Left hindlimb (tissue), 1 donor: ENCODE measurements around the gene ABHD2.
"Not testable (repeated sequence)": the region's sequence is repeated elsewhere in the genome, so short reads cannot be mapped to it uniquely, and the experiment has no call there.

Experiments
- DNase-seq: peaks from one replicate; pipeline ENCODE4 v3.0.0-alpha.2; 2018

Gene ABHD2

DNA sequence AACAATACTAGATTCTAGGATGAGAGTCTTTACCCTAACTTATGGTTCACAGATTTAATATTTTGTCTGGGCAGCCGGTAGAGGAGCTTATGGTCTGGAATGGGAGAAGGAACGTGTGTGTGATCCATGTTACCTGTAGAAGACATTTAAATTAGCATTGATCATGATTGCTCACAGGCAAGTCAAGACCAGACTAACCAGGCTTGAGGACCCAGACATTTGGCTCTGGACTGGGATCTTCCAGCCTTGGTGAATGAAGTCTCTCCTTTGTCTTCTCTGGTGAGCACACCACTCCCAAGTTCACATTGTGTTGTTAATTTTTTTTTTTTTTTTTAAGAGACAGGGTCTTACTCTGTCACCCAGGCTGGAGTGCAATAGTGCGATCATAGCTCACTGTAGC, 11.7 kb downstream of the ABHD2 start:
- DNase-seq, result no peak

DNA sequence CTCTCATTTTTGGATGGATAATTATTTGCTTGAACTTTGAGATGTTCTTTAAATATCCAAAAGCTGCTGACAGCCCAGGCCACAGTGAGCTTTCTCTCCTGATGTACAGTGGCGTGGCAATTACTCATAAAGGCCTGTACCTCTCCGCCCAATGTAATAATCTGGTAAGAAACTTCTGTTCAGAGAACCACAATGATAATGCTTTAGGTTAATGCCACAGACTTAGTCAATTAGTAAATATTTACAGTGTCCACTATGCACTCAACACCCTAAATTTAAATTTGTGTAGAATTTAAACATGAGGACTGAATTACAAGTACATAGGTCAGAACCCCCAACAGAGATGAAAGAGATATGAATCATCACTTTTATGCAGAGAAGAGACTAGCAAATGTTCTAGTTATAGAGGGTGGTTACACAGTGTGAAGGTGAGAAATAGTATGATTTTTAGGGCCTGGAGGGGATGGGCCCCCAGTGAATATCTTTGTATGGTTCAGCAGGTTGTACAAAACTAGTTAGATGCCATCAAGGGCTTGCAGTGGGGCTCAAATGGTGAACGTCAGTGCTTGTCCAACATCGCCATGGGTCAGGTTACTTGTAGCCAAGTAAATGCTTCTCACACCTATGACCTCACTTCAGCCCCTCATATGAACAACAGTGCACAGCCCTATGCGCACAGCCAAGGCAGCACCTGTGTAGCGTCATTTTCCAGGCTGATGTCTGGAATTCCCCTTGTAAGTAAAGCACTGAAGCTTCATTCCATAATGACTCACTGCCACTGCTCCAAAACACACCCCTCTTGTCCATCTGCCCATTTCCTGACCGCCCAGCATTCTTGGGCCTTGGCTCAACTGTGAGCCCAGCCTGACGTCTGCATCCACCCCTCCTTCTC, 13.3 kb downstream of the ABHD2 start:
- DNase-seq, result peak; percentile 80

DNA sequence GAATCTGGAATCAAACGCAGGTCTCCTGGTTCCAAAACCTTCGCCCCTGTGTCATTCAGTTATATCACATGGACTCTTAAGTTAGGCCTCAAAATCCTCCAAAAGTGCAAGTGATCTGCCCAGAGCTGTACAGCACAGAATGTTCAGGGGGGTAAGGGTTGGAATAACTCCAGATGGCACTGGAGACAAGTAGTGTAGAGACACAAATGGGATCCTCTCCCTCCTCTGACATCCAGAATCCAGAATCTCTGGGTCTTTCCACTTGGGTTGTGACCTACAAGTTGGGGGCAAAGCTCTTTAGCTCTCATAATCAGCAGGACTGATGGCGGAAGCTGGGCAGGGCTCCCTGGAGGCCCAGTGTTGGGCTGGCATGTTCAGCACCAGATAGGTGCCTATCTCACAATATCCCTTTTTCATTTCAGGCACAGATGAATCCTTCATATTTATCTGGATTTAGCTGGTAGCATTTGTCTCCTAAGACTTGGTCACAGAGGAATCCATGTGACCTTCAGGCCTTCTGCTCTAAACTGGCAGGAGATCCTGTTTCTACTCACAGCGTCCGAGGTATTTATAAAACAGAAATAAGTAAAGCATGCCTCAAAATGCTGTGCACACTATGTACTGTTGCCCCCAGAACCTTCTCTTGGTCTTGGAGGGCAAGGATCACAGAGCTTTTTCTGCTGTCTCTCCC, 15.4 kb downstream of the ABHD2 start:
- no peak for DNase-seq

DNA sequence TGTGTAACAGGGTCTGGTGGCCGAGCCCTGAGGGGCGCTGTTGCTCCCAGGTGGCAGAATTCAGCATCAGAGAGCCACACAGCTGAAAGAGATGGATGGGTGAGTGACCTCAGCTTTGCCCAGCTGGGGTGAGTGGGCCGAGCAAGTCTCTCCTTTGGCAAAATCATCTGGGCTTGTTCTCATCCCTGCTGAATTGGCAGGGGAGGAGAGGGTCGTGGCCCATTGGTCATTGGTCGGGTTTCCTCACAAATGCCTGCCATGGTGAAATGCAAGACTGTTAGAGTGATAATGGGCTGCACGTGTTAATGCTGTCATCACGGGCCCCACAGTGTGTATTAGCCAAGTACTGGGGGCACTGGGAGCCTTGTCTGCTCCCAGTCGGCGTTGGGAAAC, 15.9 kb downstream of the ABHD2 start:
- no peak for DNase-seq

DNA sequence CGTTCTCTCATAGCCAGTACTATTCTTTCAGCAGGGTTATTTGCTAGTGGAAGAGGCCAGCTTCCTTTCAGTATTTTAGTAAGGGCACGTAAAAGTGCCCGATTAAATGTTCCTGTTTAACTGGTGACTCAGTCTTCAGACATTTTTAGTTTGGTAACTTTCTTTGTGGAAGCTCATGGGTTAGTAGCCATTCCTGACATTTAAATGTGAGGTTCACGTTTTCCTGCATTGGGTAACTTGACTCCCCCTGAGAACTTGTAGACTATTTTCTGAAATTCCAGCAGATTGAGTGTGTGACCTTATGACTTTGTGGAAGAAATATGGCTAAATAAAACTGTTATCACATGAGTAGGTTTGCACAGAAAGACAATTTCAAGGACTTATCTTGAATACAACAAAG, 16.9 kb downstream of the ABHD2 start:
- DNase-seq, result no peak

DNA sequence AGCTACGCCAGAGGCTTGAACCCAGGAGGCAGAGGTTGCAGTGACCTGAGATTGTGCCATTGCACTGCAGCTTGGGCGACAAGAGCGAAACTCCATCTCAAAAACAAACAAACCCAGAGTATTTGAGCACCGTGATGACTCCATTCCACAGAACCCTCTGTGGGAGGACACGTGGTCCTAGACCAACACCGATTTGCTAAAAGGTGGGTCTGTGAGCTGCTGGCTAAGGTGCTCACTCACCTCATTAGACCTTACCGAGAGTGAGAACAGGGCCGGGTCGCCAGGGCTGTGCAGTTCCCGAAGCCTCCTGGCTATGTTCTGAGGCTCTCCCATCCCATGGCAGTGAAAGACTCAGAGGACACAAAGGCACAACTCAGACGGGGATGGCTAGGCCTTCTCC, 17.9 kb downstream of the ABHD2 start:
- no peak for DNase-seq

DNA sequence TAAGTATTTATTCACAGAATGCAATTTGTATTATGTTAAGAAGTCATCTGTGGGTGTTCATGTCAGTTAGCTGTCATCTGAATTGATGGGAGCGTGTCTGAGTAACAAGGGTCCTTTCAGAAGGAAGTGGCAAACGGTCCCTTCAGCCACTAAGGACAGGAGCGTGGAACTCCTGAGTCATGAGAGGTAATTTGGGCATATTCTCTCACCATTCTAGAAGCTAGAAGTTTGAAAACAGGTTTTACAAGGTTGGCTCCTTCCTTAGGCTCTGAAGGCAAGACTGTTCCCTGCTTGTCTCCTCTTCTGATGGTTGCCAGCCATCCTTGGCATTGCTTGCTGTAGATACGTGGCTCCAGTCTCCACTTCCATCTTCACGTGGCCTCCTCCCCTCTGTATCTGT, 19.7 kb downstream of the ABHD2 start:
- DNase-seq, result no peak

DNA sequence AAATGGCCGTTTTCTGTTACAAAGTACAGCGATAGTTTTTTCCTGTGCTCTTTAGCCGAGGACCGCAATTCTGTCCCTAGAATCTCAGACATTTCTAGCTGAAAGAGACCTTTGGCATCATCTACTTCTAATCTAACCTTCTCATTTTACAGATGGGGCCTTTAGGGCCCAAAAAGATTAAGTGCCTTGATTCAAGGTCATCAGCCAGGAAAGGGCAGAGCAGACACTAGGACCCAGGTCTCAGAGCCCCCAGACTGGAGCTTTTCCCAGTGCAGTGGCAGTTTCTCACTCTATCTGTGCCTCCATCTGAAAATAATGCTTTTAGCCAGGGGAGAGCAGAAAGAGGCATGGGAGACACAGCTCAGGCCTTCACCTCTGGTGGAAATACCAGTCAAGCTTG, 20.6 kb downstream of the ABHD2 start:
- DNase-seq, result no peak

DNA sequence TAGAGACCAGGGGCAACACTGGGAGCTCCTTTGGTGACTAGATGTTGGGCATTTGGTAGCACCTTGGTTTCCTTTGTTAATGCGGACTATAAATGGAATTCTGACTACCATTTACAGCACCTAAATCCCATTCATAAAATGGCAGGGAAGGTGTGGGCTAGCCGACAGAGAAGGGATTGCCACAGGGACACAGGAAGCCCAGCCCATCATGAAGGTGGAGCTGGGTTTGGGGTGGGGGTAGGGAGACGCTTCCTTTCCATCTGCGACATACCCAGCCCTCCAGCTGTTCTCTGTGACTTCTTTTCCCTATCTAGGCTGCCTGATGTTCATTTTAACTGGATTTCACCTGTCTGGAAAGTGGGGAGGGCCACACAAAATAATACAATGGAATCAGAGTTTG, 21.0 kb downstream of the ABHD2 start:
- no peak for DNase-seq

DNA sequence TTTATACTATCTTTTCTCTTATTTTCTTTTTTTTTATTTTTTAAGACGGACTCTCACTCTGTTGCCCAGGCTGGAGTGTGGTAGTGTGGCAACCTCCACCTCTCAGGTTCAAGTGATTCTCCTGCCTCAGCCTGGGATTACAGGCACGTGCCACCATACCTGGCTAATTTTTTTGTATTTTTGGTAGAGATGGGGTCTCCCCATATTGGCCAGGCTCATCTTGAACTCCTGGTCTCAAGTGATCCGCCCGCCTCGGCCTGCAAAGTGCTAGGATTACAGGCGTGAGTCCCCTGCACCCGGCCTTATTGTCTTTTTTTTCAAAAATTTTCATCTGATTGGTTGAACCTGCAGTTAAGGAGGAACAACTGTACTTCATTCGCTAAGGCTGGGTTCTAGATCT, 21.8 kb downstream of the ABHD2 start:
- DNase-seq, result no peak

DNA sequence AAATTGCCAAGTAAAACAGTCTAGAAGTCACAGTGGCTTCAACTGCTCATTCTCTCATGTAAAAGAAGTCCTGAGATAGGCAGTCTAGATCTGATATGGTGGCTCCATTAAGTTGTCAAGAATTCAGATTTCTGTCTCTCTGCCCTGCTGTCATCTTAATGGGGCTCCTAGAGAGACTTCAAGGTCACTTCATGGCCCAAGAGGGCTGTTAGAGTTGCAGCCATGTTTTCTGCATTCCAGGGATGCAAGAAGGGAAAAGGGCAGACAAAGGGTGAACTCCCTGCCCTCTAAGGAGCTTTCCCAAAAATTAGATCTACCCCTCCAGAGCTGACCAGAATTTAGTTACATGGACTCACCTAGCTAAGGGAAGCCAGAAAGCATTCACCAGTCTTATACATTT, 23.1 kb downstream of the ABHD2 start:
- DNase-seq, result no peak

DNA sequence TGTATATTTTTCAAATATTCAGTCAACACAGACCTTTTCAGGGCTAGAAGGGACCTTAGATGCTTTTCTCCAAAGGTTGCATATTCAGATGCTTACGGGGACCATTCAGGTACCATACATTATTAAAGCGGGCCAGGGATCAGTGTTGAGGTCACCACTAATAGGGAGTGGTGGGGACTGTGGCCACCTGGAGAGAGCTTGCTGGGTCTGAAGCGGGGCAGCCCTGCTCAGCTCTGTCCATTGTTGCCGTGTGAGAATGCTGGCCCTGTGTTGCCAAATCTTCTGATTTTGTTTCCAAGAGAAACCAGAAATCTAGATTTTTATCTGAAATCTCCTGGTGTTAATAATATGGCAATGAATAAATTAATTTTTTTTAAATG, 23.7 kb downstream of the ABHD2 start:
- no peak for DNase-seq

DNA sequence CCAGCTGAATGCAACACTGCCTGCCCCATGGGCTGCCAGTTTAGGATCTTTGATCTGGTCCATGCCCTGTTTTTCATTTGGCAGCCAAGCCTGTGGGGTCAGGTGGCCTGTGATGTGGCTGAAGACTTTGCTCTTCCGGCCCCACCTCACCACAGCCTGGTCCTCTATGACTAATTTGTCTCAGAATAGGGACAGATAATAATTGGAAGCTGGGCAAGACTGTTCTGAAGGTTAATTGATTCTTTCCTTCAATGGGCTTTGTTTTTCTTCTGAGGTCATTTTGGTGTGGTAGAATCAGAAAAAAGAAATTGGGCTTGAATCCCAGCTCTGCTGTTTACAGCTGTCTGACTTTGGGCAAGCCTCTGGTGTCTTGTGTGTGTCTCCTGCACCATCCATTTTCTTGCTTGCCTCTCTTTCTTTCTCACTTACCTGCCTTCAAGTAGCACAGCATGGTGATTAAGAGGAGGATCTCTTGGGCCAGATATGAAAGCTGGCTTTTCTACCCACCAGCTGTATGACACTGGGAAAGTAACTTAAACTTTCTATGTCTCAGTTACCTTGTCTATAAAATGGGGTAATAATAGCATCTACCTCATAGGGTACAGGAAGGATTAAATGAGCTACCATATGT, 24.2 kb downstream of the ABHD2 start:
- DNase-seq, result no peak

DNA sequence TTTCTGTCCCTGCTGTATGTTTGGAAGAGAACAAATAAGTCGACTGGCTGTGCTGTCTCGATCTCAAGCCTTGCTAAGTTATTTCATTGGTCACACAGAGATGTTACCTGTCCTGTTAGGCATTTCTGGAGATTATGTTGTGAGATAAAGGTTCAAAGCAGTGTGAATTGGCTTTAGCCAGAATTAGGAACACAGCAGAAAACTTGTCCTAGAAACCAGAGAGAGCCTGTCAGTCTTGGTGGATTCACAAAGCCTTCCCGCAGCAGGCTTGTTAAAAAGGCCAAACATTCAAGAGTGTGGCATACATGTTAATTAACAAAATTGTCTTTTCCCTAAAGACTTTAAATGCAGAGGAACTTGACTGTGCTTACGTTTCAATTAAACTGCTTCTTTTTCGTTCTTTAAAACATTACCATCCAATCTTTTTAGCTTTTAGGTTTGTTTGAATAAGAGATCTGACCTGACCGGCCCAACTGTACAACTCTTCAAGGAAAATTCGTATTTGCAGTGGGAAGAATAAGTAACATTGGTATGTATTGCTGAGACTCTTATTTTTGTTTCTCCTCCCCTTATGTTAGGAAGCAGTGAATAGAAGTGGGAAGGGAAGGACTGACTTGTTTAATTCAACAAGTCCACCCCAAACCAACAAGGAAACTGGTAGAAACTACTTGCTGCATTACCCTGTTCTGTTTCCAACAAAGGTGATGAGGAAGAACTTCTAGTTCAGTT, 25.2 kb downstream of the ABHD2 start:
- DNase-seq, result no peak

DNA sequence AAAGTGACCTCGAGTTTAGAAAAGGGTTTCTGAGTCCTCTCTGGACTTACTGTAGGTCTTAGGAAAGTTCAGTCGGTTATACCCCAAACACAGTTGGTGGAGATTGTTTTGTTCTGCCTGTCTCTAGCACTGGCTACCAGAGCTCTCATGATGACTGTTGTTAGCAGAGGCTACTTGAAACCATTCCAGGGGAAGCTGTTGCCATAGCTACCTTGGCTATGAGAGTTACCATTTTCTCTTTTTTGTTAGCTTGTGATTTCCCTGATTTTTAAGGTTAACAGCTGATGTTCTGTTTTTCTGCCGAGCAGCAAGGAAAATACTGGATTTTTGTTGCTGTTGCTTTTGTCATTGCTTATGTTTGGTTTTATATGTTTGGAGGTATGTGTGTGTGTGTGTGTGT, 26.7 kb downstream of the ABHD2 start:
- no peak for DNase-seq

DNA sequence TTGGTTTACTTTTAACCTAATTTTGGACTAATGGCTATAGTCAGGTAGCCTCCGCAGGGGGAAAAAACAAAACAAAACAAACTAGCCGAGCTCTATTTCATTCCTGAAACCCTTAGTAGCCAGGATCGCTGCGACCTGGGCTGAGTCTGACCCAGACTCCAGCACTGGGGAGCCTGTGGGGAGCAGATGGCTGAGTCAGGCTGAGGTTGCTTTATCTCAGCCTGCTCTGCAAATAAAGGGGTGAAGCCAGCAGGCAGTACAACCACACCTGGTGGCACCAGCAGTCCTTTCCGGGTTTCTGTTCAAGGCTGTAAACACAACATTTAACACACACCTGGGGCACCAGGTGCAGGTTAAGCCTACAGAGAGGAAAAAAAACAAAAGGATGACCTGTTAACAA, 27.3 kb downstream of the ABHD2 start:
- DNase-seq, result no peak

DNA sequence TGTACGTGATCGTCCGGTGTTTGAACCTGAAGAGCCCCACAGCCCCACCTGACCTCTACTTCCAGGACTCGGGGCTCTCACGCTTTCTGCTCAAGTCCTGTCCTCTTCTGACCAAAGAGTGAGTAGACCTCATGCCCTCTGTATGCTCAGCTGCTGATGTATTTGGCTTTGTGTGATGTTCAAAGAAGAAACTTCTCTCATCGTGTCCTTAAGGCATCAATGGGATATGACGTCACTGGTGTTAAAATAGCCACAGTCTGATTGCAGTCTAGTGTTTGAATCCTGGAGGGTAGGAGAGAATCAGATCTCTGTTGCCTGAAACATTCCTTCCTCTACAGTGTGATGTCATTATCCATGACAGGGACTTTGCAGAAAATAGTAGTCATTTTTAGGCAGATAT, 28.1 kb downstream of the ABHD2 start:
- no peak for DNase-seq

DNA sequence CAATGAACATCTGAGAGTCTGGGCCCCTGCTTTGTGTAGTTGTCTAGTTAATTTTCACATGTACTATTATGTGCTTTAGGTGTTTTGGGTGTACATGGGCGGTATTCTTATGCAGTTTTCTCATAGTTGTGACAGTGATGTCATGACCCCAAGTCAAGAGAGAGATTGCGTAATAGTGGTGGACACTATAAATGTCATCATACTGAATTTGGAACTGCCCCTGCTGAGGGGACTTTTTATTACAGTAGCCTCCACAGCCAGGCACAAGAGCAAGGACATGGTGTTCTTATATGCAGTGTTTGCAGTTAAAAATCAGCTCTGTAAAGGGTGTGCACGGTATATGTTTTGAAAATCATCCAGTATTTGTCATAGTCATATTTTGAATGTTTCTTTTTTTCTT, 29.5 kb downstream of the ABHD2 start:
- no peak for DNase-seq

DNA sequence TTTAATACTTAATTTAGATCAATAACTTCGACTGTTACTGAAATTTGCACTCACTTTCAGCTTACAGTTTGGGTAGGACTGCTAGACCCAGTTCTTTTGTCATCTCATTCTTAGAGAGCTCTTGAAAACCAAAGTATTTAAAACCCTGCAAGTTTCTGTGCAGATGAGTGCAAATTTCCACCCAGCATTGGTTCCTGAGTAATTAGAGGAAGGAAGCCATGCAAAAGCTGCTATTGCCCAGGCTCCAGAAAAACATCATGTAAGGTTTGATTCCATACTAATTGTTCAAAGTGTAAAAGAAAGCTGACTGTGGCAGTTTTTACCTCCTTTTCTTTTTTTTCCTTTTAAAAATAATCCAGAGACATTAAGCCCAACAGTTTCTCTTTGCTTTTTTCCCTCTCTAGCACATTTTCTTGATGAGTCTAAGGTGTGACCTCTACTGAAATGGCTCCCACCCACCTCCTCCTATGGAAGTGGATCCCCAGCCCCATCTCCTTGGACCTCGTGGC, 30.3 kb downstream of the ABHD2 start:
- DNase-seq, result no peak

DNA sequence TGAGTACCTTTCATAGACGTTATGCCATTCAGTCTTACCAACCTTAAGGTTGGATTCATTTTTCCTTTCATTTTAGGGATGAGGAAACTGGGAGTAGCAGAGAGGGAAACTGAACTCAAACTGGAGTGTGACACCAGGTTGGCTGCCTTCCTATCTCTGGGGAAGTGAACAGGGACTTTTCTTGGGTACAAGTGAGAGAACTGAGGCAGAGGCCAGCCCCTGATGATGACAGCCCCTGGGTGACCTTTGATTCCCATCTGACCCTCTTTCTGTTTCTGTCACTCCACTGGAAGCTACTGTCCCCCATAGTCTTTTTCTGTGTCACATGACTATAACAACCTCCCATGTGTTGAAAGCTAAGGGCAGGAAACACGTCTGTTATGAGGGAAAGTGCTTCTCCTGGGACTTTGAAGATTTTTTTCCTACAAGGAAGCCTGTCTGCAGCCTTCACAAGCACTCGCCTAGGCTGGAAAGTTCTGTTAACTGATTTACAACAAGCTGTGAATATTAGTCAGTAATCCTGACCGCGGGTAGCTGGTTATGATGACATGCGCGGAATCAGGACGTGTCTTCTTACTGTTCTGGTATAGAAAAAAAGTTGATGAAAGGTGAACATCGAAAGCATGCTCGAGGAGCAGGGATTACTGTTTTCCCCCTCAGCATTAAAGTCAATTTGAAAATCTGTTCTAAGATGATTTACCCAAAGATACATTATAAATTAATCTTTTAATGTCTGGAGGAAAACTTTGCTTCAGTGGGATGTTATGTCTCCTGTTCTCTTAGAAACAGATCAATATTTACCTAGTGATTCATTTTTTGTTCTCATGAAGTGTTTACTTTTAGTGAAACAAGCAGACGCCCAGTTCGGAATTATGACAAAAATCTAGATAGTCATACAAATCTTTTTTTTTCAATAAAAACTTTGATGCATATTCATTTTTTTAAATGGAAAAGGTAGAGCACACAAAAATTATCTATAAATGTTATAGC, 31.5 kb downstream of the ABHD2 start:
- no peak for DNase-seq

DNA sequence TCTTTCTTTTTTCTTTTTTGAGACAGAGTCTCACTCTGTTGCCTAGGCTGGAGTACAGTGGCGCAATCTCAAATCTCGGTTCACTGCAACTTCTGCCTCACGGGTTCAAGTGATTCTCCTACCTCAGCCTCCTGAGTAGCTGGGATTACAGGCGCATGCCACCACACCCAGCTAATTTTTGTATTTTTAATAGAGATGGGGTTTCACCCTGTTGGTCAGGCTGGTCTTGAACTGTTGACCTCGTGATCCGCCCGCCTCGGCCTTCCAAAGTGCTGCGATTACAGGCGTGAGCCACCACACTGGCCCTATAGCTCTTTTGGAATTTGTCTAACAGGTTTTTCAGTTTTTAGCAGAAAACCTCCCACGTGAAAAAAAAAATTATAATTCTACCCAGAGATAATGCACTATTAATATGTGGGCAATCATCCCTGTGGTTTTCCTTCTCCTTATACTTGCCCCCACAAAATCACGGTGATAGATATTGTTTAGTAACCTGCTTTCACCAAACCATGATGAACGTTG, 32.3 kb downstream of the ABHD2 start:
- not testable (repeated sequence) for DNase-seq

DNA sequence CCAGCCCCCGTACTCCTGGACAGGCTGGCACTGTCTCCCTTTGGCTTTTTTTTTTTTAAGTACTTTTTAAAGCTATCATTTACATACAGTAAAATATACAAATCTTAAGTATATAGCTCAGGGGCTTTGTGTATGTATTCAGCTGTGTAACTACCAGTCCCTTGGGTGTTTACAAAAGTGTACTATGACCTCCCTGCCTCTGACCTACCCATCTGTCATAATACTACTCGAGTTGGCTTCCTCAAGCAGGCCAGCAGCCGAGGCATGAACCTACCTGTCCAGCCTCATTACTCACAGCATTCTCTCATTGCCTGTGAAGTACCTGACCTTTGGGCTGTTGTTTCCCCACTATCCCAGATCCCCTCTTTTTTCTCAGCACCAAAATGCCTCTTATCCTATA, 33.2 kb downstream of the ABHD2 start:
- DNase-seq, result no peak
